Uterus (tissue), 2 donors: ENCODE results near the gene DUSP14.

Experiments
- POLR2A ChIP-seq, 2 donors: fragments of 450-650 bp; IDR thresholded peaks; one replicate each; pipeline ENCODE4 v1.6.1; 2016; ENCODE audit warnings: antibody characterized with exemption in 2 of 2, mild to moderate bottlenecking in 1 of 2, moderate library complexity in 1 of 2
- TF ChIP-seq, protein P1 (sequence below), 4 experiments: fragments of 200-600 bp in 2 of 4; fragments of 450-650 bp in 2 of 4; sonication (generic) in 2 of 4; IDR thresholded peaks; one replicate each; pipeline ENCODE4 v1.5.1; 2016 to 2019; ENCODE audit warnings: antibody characterized with exemption in 4 of 4, mild to moderate bottlenecking in 2 of 4, moderate library complexity in 1 of 4

DNA sequence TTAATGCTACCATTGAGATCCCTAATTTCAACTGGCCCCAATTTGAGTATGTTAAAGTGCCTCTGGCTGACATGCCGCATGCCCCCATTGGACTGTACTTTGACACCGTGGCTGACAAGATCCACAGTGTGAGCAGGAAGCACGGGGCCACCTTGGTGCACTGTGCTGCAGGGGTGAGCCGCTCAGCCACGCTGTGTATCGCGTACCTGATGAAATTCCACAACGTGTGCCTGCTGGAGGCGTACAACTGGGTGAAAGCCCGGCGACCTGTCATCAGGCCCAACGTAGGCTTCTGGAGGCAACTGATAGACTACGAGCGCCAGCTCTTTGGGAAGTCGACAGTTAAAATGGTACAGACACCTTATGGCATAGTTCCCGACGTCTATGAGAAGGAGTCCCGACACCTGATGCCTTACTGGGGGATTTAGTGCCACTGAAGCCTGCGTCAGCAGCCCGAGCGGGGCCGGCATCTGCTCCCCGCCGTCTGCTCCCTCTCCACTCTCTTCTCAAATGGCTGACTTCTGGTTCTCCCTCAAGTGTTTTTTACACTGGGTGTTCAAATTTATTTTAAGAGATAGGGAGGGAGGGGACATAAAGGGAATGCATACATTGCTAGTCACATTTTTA is 22.9 kb downstream of the DUSP14 start:
- no peak for TF ChIP-seq POLR2A (IDR thresholded peaks at IDR 0.05)
- TF ChIP-seq, protein P1, sequence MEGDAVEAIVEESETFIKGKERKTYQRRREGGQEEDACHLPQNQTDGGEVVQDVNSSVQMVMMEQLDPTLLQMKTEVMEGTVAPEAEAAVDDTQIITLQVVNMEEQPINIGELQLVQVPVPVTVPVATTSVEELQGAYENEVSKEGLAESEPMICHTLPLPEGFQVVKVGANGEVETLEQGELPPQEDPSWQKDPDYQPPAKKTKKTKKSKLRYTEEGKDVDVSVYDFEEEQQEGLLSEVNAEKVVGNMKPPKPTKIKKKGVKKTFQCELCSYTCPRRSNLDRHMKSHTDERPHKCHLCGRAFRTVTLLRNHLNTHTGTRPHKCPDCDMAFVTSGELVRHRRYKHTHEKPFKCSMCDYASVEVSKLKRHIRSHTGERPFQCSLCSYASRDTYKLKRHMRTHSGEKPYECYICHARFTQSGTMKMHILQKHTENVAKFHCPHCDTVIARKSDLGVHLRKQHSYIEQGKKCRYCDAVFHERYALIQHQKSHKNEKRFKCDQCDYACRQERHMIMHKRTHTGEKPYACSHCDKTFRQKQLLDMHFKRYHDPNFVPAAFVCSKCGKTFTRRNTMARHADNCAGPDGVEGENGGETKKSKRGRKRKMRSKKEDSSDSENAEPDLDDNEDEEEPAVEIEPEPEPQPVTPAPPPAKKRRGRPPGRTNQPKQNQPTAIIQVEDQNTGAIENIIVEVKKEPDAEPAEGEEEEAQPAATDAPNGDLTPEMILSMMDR (IDR thresholded peaks at IDR 0.05) = no peak
